IMR-90 (cell line): Measurements from ENCODE around the gene TNRC6B. TPM values are rescaled to one million over a fixed set of nuclear protein-coding genes. Genes with fewer than 3 reads are reported as not detected.

Experiments used
- ATAC-seq: fragments of 200-7000 bp; cut with Tn5 transposase; 2 replicates; pipeline ENCODE4 v1.9.1; 2020; ENCODE audit warnings: low read depth, mild to moderate bottlenecking, moderate library complexity
- BruUV-seq: library from RNA; stranded (reverse); fragments of 400-500 nt; replicated peaks from 2 replicates; lab custom pipeline; 2021; lab: Mats Ljungman, UMichigan
- CTCF ChIA-PET: fragments of 300-600 bp; formaldehyde crosslinking; extraction: SDS; loops from one replicate; lab custom pipeline; 2021; ENCODE audit warnings: antibody characterized with exemption; lab: Yijun Ruan, JAX
- POLR2A ChIA-PET: fragments of 300-600 bp; sonication (Branson Sonifier 250); formaldehyde crosslinking; loops from one replicate; lab custom pipeline; 2022; ENCODE audit warnings: antibody characterized with exemption; ENCODE audit not compliant: unreplicated experiment; lab: Charles Lee
- DNase-seq: peaks from one replicate; pipeline ENCODE4 v3.0.0; 2013
- H2AFZ ChIP-seq: replicated peaks from 2 replicates; pipeline ENCODE3; 2013; ENCODE audit warnings: low read length, mild to moderate bottlenecking; ENCODE audit not compliant: poor library complexity
- H2AK5ac ChIP-seq: 2 replicates; pipeline ENCODE4 v1.6.1; 2013; ENCODE audit warnings: low read depth, low read length, inconsistent platforms
- H2AK9ac ChIP-seq: replicated peaks from 2 replicates; pipeline ENCODE3; 2013; ENCODE audit warnings: mild to moderate bottlenecking, low read depth, low read length, moderate library complexity; ENCODE audit not compliant: poor library complexity
- H2BK120ac ChIP-seq: 2 replicates; pipeline ENCODE4 v1.6.1; 2013; ENCODE audit warnings: low read depth, low read length, inconsistent platforms
- H2BK15ac ChIP-seq: 3 replicates; pipeline ENCODE4 v1.6.1; 2013; ENCODE audit warnings: low read depth, low read length, inconsistent platforms
- H2BK20ac ChIP-seq: 2 replicates; pipeline ENCODE4 v1.6.1; 2013; ENCODE audit warnings: low read depth, mild to moderate bottlenecking, inconsistent platforms, low read length, moderate library complexity
- H2BK5ac ChIP-seq: 2 replicates; pipeline ENCODE4 v1.6.1; 2013; ENCODE audit warnings: mild to moderate bottlenecking, low read depth, low read length, inconsistent platforms; ENCODE audit not compliant: poor library complexity, severe bottlenecking
- H3K14ac ChIP-seq: replicated peaks from 2 replicates; pipeline ENCODE4 v1.6.1; 2013; ENCODE audit warnings: low read depth, low read length, inconsistent platforms
- H3K18ac ChIP-seq: 2 replicates; pipeline ENCODE4 v1.6.1; 2013; ENCODE audit warnings: low read depth, low read length, control low read depth
- H3K23ac ChIP-seq: 2 replicates; pipeline ENCODE4 v1.6.1; 2013; ENCODE audit warnings: low read depth, low read length, inconsistent platforms
- H3K27ac ChIP-seq: 2 replicates; pipeline ENCODE4 v1.5.1; 2013; ENCODE audit warnings: mild to moderate bottlenecking, control low read depth, low read length; ENCODE audit not compliant: insufficient read depth
- H3K27me3 ChIP-seq: 2 replicates; pipeline ENCODE4 v1.6.1; 2013; ENCODE audit warnings: low read length; ENCODE audit not compliant: control insufficient read depth, insufficient read depth
- H3K36me3 ChIP-seq: 2 replicates; pipeline ENCODE4 v1.6.1; 2013; ENCODE audit warnings: low read length, mixed read lengths; ENCODE audit not compliant: control insufficient read depth, insufficient read depth
- H3K4ac ChIP-seq: 2 replicates; pipeline ENCODE4 v1.6.1; 2013; ENCODE audit warnings: low read depth, low read length, inconsistent platforms
- H3K4me1 ChIP-seq: 2 replicates; pipeline ENCODE4 v1.6.1; 2013; ENCODE audit warnings: low read length, mixed read lengths; ENCODE audit not compliant: control insufficient read depth, insufficient read depth
- H3K4me2 ChIP-seq: 2 replicates; pipeline ENCODE4 v1.6.1; 2013; ENCODE audit warnings: low read depth, mild to moderate bottlenecking, control low read depth, low read length, moderate library complexity
- H3K4me3 ChIP-seq: 2 replicates; pipeline ENCODE4 v1.5.1; 2013; ENCODE audit warnings: low read depth, mild to moderate bottlenecking, control low read depth, low read length, moderate library complexity; ENCODE audit not compliant: insufficient read depth
- H3K56ac ChIP-seq: 2 replicates; pipeline ENCODE4 v1.6.1; 2013; ENCODE audit warnings: low read length, inconsistent platforms; ENCODE audit not compliant: insufficient read depth; ENCODE audit errors: extremely low read depth
- H3K79me1 ChIP-seq, 2 experiments: 2 replicates each; pipeline ENCODE4 v1.6.1; 2013; ENCODE audit warnings: low read length in 2 of 2, inconsistent platforms in 1 of 2, low read depth in 1 of 2
- H3K9ac ChIP-seq: 2 replicates; pipeline ENCODE4 v1.6.1; 2013; ENCODE audit warnings: low read depth, low read length, control low read depth
- H3K9me1 ChIP-seq: 2 replicates; pipeline ENCODE4 v1.6.1; 2013; ENCODE audit warnings: low read length, inconsistent platforms; ENCODE audit not compliant: insufficient read depth
- H3K9me3 ChIP-seq: 2 replicates; pipeline ENCODE4 v1.6.1; 2013; ENCODE audit warnings: low read length; ENCODE audit not compliant: control insufficient read depth, insufficient read depth
- H4K20me1 ChIP-seq: 2 replicates; pipeline ENCODE4 v1.6.1; 2013; ENCODE audit warnings: low read length, inconsistent platforms; ENCODE audit not compliant: insufficient read depth
- H4K5ac ChIP-seq: 2 replicates; pipeline ENCODE4 v1.6.1; 2013; ENCODE audit warnings: mild to moderate bottlenecking, low read depth, low read length, control low read depth
- H4K8ac ChIP-seq, 2 experiments: 2 replicates each; pipeline ENCODE4 v1.6.1; 2013; ENCODE audit warnings: low read depth in 2 of 2, low read length in 2 of 2, control low read depth in 1 of 2, inconsistent platforms in 1 of 2
- H4K91ac ChIP-seq: 2 replicates; pipeline ENCODE4 v1.6.1; 2013; ENCODE audit warnings: low read depth, low read length, inconsistent platforms; ENCODE audit not compliant: insufficient read depth
- CEBPB ChIP-seq: IDR thresholded peaks from 2 replicates; pipeline ENCODE4 v1.6.1; 2012; ENCODE audit warnings: low read depth, low read length, improper control_type of control experiment
- RFX5 ChIP-seq: IDR thresholded peaks from 2 replicates; pipeline ENCODE4 v1.8.0; 2012; ENCODE audit warnings: low read depth, mild to moderate bottlenecking, low read length, moderate library complexity
- WGBS, 2 experiments: methylation state at CpG; one replicate each; pipeline versions ENCODE4 v1.1.5 to v1.1.7; 2013; ENCODE audit warnings: missing lambda C conversion rate in 2 of 2; ENCODE audit not compliant: insufficient read length in 1 of 2; ENCODE audit errors: extremely low coverage in 2 of 2; 5-methylcytosine and 5-hydroxymethylcytosine counted together
- dilution Hi-C: fragments of 300-500 bp; cut with HindIII; formaldehyde crosslinking; loops from one replicate; pipeline ENCODE4 v1.14.3; 2018; ENCODE audit warnings: low sequenced_read_pairs; ENCODE audit not compliant: unreplicated experiment
- in situ Hi-C: fragments of 300-500 bp; cut with MboI; formaldehyde crosslinking; loops from 3 replicates; pipeline ENCODE4 v1.14.3; 2019; ENCODE audit warnings: low sequenced_read_pairs, inconsistent platforms, mixed read lengths
- intact Hi-C: fragments of 100-400 bp; cut with micrococcal nuclease; formaldehyde crosslinking; loops from 2 replicates; pipeline ENCODE4 v1.10.0; 2022
- polyA plus RNA-seq, 3 experiments: library from polyadenylated mRNA; depleted of rRNA; stranded (reverse); fragments of >200 nt; gene quantifications; 2 replicates each; pipeline ENCODE4 v1.2.3, GENCODE V29; 2012; ENCODE audit warnings: low replicate concordance in 1 of 3
- total RNA-seq: library from RNA; depleted of rRNA; stranded (reverse); fragments of >200 nt; gene quantifications from 2 replicates; pipeline ENCODE4 v1.2.3, GENCODE V29; 2012

TNRC6B gene
- total and polyA plus RNA-seq, 2 of the 4 experiments (the other 2 are of a cell fraction): 3.9 to 17.0 TPM

- Histone ChIP-seq H2AK9ac (peak overlapping the region; percentile 49), H3K4ac (peak overlapping the region; percentile 73), H3K9me3 (no peaks in the 10 kb centered on the region), H3K23ac (peak overlapping the region; percentile 60; the same call in 1 of the 2 replicates), H3K18ac (no peak overlapping the region; the same call in 1 of the 2 replicates), H3K4me3 (no peak overlapping the region), H3K27ac (no peak overlapping the region; the same call in 1 of the 2 replicates), H3K9me1 (peaks cover 36% of the 10 kb centered on the region), H3K79me1 (peaks cover 54 to 74% of the 10 kb centered on the region in 2 experiments), H2BK15ac (peak overlapping the region; percentile 58; the same call in 1 of the 3 replicates), H4K8ac (peak overlapping the region in 1 of 2 experiments; percentile 60; a peak in 2 of 4 replicates), H2BK20ac (peak overlapping the region; percentile 67; the same call in 1 of the 2 replicates), H3K4me2 (no peak overlapping the region), H2BK5ac (peak overlapping the region; percentile 9), H4K91ac (no peak overlapping the region), H3K4me1 (peaks cover 14% of the 10 kb centered on the region), H2AK5ac (peak overlapping the region; percentile 66; the same call in 1 of the 2 replicates), H4K5ac (0 out of 2 replicates have a peak overlapping the region, but pooled peaks have one; percentile 33), H3K27me3 (no peaks in the 10 kb centered on the region), H3K56ac (no peak overlapping the region), H3K9ac (no peak overlapping the region), H3K36me3 (peaks cover 4% of the 10 kb centered on the region), H3K14ac (peak overlapping the region; percentile 83; the same call in 1 of the 2 replicates), H2BK120ac (peak overlapping the region; percentile 32; the same call in 1 of the 2 replicates), H2AFZ (peak overlapping the region; percentile 2), H4K20me1 (peaks cover 44% of the 10 kb centered on the region)
- ChIA-PET CTCF (no interaction called here), POLR2A (no interaction called here)
- in situ Hi-C loops: no loop called here
- dilution Hi-C loops: no loop called here
- peak; percentile 92 for ATAC-seq
- no TSS peak for BruUV-seq
- intact Hi-C loops: no loop called here
- DNase-seq: peak; percentile 74
- WGBS, 2 experiments: 54% methylated on average over 5 of the region's 16 CpGs; no CpG with 5 or more reads in 1 of the 2 experiments
- TF ChIP-seq CEBPB (peak; percentile 89), RFX5 (no peak)
Observed at GRCh38 chr22:40238425-40239344, 61.0 kb downstream of the TNRC6B start.
